Lower leg skin (tissue), 4 donors: ENCODE measurements around the gene CAMK2D. TPM values are rescaled to one million over a fixed set of nuclear protein-coding genes. Genes with fewer than 3 reads are reported as not detected.

Source experiments
- DNase-seq, 2 donors: peaks; one replicate each; pipeline ENCODE4 v3.0.0-alpha.2; 2019; ENCODE audit warnings: low spot score in 2 of 2
- H3K4me3 ChIP-seq: fragments of 200-600 bp; sonication (generic); 2 replicates; pipeline ENCODE4 v1.5.1; 2017; ENCODE audit warnings: mild to moderate bottlenecking, low read depth; ENCODE audit not compliant: poor library complexity, severe bottlenecking
- CTCF ChIP-seq, 3 donors: fragments of 450-650 bp; IDR thresholded peaks; one replicate each; pipeline ENCODE4 v1.5.1; 2016; ENCODE audit warnings: antibody characterized with exemption in 3 of 3, mild to moderate bottlenecking in 3 of 3, moderate library complexity in 2 of 3
- POLR2A ChIP-seq, 2 donors: fragments of 450-650 bp; IDR thresholded peaks; one replicate each; pipeline ENCODE4 v1.6.1; 2016 to 2017; ENCODE audit warnings: antibody characterized with exemption in 2 of 2, mild to moderate bottlenecking in 1 of 2, moderate library complexity in 1 of 2
- WGBS, 2 donors: methylation state at CpG; one replicate each; pipeline ENCODE4 v1.1.5; 2018; 5-methylcytosine and 5-hydroxymethylcytosine counted together
- intact Hi-C: fragments of 100-400 bp; cut with DNase I; formaldehyde crosslinking; loops from one replicate; pipeline ENCODE4 v1.15.0; 2023; ENCODE audit warnings: low total_unique reads
- total RNA-seq, 4 donors: library from RNA; depleted of rRNA; stranded (reverse); fragments of >200 nt; gene quantifications; one replicate each; pipeline ENCODE4 v1.1.0, GENCODE V29; 2016

The CAMK2D gene
- total RNA-seq, 4 donors from 2014 or later: 25.2 to 40.7 (median 32.7) TPM

GRCh38 chr4:113607998-113608397 lies 153.5 kb downstream of the CAMK2D start:
- TF ChIP-seq POLR2A (IDR thresholded peaks at IDR 0.05): no peak
- no peak for TF ChIP-seq CTCF (IDR thresholded peaks at IDR 0.05)
- WGBS, 2 donors: 90 to 97% methylated on average over 1 of the region's 1 CpG
- DNase-seq: no peak
- no peak overlapping the region for H3K4me3 ChIP-seq
- intact Hi-C loops: no loop called here

GRCh38 chr4:113607147-113607720 lies 154.3 kb downstream of the CAMK2D start:
- intact Hi-C loops: no loop called here
- DNase-seq: no peak
- no peak for TF ChIP-seq CTCF (IDR thresholded peaks at IDR 0.05)
- TF ChIP-seq POLR2A (IDR thresholded peaks at IDR 0.05): no peak
- 95 to 98% methylated on average over 9 of the region's 9 CpGs for WGBS, 2 donors
- no peak overlapping the region for H3K4me3 ChIP-seq

- intact Hi-C loops: no loop called here
- DNase-seq: no peak
- no peak overlapping the region for H3K4me3 ChIP-seq
- WGBS, 2 donors: 63 to 67% methylated on average over 2 of the region's 2 CpGs
- TF ChIP-seq CTCF (IDR thresholded peaks at IDR 0.05) (no peak), POLR2A (IDR thresholded peaks at IDR 0.05) (no peak)
Observed at GRCh38 chr4:113604955-113605354, 156.6 kb downstream of the CAMK2D start.

- TF ChIP-seq POLR2A (IDR thresholded peaks at IDR 0.05) (no peak), CTCF (IDR thresholded peaks at IDR 0.05) (no peak)
- H3K4me3 ChIP-seq: no peak overlapping the region
- WGBS, 2 donors: 65 to 73% methylated on average over 1 of the region's 1 CpG
- DNase-seq: no peak
- intact Hi-C loops: no loop called here
Observed at GRCh38 chr4:113603911-113604310, 157.6 kb downstream of the CAMK2D start.

- no peak for TF ChIP-seq POLR2A (IDR thresholded peaks at IDR 0.05)
- TF ChIP-seq CTCF (IDR thresholded peaks at IDR 0.05): no peak
- intact Hi-C loops: no loop called here
- no peak for DNase-seq
- 79 to 87% methylated on average over 8 of the region's 8 CpGs for WGBS, 2 donors
- no peak overlapping the region for H3K4me3 ChIP-seq
Observed at GRCh38 chr4:113602646-113603228, 158.8 kb downstream of the CAMK2D start.

- DNase-seq: no peak
- 98 to 99% methylated on average over 4 of the region's 4 CpGs for whole genome bisulfite sequencing, 2 donors
- H3K4me3 ChIP-seq: no peak overlapping the region
- TF ChIP-seq CTCF (IDR thresholded peaks at IDR 0.05) (no peak), POLR2A (IDR thresholded peaks at IDR 0.05) (no peak)
- intact Hi-C loops: no loop called here
Observed at GRCh38 chr4:113601636-113602035, 159.9 kb downstream of the CAMK2D start.
